Measurements from ENCODE around the gene TOGARAM1. TPM values are rescaled to one million over a fixed set of nuclear protein-coding genes. Genes with fewer than 3 reads are reported as not detected.

The TOGARAM1 gene
- total RNA-seq = 4.2 and 4.6 TPM in 2 replicates

- no peak for TF ChIP-seq CTCF (conservative IDR thresholded peaks at IDR 0.05; ENCODE audit: low read depth, low read length)
- H3K4me3 ChIP-seq (ENCODE audit: low read depth, low read length) = peak within 1 kb of the TSS; percentile 73
- peak; percentile 99 for DNase-seq (ENCODE audit: low read depth)
Observed at GRCh38 chr14:44961554-44962333, at the start of gene TOGARAM1, which contains the start of gene KLHL28. Gene TOGARAM1, plus strand, starts transcription at chr14:44962190. Its CDS starts 232 bp downstream, at chr14:44962422. Gene KLHL28, minus strand, starts transcription at chr14:44961947. Its CDS starts 16,019 bp downstream, at chr14:44945928.

- TF ChIP-seq CTCF (conservative IDR thresholded peaks at IDR 0.05; ENCODE audit: low read depth, low read length) = no peak
- DNase-seq (ENCODE audit: low read depth) = no peak
- H3K4me3 ChIP-seq (ENCODE audit: low read depth, low read length) = no peak overlapping the region
Observed at GRCh38 chr14:44914849-44915248, 47.1 kb upstream of the TOGARAM1 start.

GRCh38 chr14:44928793-44929192 lies 33.2 kb upstream of the TOGARAM1 start:
- no peak for TF ChIP-seq CTCF (conservative IDR thresholded peaks at IDR 0.05; ENCODE audit: low read depth, low read length)
- H3K4me3 ChIP-seq (ENCODE audit: low read depth, low read length) = no peak overlapping the region
- DNase-seq (ENCODE audit: low read depth) = no peak

- H3K4me3 ChIP-seq (ENCODE audit: low read depth, low read length) = no peak overlapping the region
- TF ChIP-seq CTCF (conservative IDR thresholded peaks at IDR 0.05; ENCODE audit: low read depth, low read length) = no peak
- no peak for DNase-seq (ENCODE audit: low read depth)
Observed at GRCh38 chr14:44935155-44935554, 26.8 kb upstream of the TOGARAM1 start.

GRCh38 chr14:44937547-44937946 lies 24.4 kb upstream of the TOGARAM1 start:
- H3K4me3 ChIP-seq (ENCODE audit: low read depth, low read length) = no peak overlapping the region
- DNase-seq (ENCODE audit: low read depth) = no peak
- TF ChIP-seq CTCF (conservative IDR thresholded peaks at IDR 0.05; ENCODE audit: low read depth, low read length) = no peak

- no peak for TF ChIP-seq CTCF (conservative IDR thresholded peaks at IDR 0.05; ENCODE audit: low read depth, low read length)
- no peak overlapping the region for H3K4me3 ChIP-seq (ENCODE audit: low read depth, low read length)
- DNase-seq (ENCODE audit: low read depth) = no peak
Observed at GRCh38 chr14:44940211-44940610, 21.8 kb upstream of the TOGARAM1 start.

GRCh38 chr14:44940944-44941343 lies 21.0 kb upstream of the TOGARAM1 start:
- DNase-seq (ENCODE audit: low read depth) = no peak
- TF ChIP-seq CTCF (conservative IDR thresholded peaks at IDR 0.05; ENCODE audit: low read depth, low read length) = no peak
- H3K4me3 ChIP-seq (ENCODE audit: low read depth, low read length) = no peak overlapping the region
